Activated T-cell treated with anti-CD3 and anti-CD28 coated beads for 24 hours (primary cell): ENCODE data around the gene STK32C.

Source experiments
- DNase-seq: peaks from one replicate; pipeline ENCODE4 v3.0.0-alpha.2; 2020; ENCODE audit warnings: low read depth

STK32C gene

GRCh38 chr10:132265890-132266496, 41.8 kb downstream of the STK32C start:
- DNase-seq = no peak

GRCh38 chr10:132264966-132265889, 42.5 kb downstream of the STK32C start:
- DNase-seq = no peak

GRCh38 chr10:132264306-132264950, 43.3 kb downstream of the STK32C start:
- DNase-seq = no peak

DNA sequence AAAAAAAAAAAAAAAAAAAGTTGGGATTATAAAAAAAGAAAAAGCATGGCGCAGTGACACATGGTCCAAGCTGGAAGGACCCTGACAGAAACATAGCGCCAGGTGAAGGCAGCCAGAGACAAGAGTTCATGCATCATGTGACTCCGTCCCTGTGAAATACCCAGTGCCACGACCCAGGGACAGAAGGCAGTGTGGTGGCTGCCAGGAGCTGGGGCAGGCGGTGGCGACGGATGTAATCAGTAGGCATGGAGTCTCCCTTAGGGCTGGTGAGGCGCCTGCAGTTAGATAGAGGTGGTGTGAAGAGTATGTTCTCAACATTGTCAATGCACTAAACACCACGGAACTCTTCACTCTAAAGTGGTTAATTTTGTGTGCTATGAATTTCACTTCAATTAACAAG, 43.9 kb downstream of the STK32C start:
- no peak for DNase-seq

- DNase-seq = no peak
Measured at GRCh38 chr10:132259702-132260482, 47.9 kb downstream of the STK32C start.

DNA sequence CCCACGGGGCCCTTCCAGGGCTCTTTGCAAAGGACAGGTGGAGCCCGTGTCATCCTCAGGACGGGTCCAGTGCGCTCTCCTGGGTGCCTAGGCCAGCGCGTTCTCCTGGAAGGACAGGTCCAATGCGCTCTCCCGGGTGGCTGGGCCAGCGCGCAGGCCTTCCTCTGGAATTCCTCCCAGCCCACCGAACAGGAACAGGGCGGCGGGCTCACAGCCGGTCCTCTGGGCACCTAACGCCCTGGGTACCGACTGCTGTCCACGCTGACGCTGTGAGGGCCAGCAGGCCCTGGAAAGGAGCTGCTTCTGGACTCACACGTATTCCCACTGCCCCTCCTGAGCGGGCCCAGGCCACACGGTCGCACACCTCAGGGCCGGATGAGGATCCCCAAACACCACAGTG, 49.3 kb downstream of the STK32C start:
- no peak for DNase-seq

- DNase-seq = no peak
Measured at GRCh38 chr10:132257907-132258306, 49.8 kb downstream of the STK32C start.

GRCh38 chr10:132257271-132257670, 50.5 kb downstream of the STK32C start:
- peak; percentile 20 for DNase-seq

GRCh38 chr10:132256866-132257265, 50.9 kb downstream of the STK32C start:
- DNase-seq = no peak

- DNase-seq = no peak
Measured at GRCh38 chr10:132255489-132256344, 52.0 kb downstream of the STK32C start.

GRCh38 chr10:132254841-132255240, 52.9 kb downstream of the STK32C start:
- no peak for DNase-seq

DNA sequence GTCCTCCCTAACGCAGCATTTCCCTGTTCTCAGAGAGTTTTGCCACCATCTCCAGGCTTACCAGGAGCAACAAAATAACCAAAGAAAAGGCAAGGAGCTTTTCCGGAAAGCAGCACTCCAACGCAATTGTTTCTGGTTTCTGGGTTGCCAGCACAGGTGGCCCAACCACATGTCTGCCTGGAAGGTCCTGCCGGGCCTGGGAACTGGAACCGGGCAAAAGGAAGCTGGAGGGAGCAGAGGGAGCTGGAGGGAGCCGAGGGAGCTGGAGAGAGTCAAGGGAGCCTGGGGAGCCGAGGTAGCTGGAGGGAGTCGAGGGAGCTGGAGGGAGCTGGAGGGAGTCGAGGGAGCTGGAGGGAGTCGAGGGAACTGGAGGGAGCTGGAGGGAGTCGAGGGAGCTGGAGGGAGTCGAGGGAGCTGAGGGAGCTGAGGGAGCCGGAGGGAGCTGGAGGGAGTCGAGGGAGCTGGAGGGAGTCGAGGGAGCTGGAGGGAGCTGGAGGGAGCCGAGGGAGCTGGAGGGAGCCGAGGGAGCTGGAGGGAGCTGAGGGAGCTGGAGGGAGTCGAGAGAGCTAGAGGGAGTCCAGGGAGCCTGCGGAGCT, 54.6 kb downstream of the STK32C start:
- no peak for DNase-seq

- DNase-seq = no peak
Measured at GRCh38 chr10:132252412-132252811, 55.3 kb downstream of the STK32C start.

- no peak for DNase-seq
Measured at GRCh38 chr10:132251928-132252327, 55.8 kb downstream of the STK32C start.

DNA sequence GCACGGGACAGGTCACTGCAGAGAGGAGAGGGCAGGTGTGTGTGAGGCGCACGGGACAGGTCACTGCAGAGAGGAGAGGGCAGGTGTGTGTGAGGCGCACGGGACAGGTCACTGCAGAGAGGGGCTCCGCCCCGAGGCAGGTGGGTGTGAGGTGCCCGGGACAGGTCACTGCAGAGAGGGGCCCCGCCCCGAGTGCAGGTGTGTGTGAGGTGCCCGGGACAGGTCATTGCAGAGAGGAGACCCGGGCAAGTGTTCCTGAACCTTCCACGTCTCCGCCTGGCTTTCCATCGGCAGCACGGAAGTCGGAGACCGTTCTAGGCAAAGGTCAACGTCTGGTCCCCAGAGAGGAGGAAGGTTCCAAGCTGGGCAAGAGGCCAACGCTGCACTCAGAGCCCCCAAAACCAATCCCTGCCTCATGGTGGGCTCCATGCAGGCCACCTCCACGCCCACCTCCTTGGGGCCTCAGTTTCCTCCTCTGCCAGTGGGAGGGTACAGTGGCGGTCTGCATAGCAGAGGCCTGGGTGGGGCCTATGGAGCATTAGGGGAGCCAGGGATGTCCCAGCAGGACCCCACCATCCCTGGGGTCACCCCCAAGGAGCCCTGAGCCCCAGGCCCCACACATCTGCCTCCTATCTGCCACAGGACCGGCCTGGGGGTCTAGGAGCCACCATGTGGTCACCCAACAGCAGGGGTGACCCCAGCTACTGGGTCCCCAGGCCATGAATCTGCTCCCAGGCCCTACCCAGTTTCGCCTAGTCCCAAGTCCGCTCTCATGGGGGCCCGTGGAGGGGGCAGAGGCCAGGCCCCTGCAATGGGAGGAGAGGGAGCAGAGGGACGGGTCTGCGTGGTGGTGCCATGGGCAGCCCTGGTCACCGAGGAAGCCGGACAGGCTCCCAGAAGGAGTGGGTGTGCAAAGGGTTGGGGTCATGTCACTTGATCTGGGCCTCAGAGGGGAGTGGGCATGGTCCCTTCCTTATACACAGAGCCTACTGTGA, 57.0 kb downstream of the STK32C start:
- no peak for DNase-seq

DNA sequence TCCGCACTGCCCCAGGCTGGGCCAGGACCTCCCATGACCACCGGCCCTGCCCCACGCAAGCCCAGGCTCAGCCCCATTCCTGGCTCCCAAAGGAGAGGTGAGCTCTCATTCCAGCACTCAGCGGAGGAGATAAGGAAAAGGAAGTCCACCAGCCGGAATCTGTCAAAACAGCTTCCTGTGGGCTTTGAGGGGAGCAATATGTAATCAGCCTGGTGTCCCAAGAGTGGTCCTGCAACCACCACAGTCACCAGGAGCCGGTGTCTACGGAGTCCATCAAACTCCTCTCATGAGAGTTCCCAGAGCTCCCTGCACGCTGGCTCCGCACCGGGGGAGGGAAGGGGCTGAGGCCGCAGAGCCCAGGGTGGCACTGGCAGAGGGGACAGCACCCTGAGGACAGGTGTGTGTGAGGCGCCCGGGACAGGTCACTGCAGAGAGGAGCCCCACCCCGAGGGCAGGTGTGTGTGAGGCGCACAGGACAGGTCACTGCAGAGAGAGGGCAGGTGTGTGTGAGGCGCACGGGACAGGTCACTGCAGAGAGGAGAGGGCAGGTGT, 57.9 kb downstream of the STK32C start:
- DNase-seq = no peak

GRCh38 chr10:132249226-132249724, 58.5 kb downstream of the STK32C start:
- no peak for DNase-seq

DNA sequence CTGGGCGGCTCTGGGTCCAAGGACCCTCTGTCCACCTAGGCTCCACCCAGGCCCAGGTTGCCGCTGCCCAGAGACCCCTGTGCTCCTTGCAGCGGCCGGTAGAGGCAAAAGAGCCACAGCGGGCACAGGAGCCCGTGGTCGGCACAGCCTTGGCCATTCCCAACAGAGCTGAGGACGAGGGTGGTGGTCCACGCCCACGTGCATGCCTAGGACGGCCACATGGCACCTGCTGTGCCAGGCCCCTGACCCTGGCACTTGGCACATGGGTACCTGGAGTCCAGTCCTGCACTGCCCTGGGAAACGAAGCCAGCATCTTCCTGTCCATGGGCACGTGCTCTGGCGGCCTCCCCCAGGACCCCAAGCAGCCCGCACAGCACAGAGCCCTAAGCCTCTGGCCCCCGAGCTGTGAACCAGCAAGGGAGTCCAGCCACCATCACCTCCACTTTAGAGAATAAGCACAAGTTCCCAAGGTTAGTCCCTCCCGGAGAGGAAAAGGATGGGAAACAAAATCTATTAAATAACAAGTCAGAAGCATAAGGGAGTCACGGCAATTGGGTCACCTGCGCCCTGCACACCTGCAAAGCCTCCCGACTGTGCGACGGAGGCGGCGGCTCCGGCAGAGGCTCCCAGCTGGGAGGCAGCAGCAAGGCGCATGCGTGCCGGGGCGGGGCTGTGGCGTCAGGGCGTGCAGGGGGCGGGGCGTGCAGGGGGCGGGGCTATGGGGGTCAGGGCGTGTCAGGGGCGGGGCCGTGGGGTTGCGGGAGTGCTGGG, 59.1 kb downstream of the STK32C start:
- peak; percentile 53 for DNase-seq
